OCI-M2 (cell line): ENCODE results near the gene RPL3.
"Not testable (repeated sequence)": the region's sequence is repeated elsewhere in the genome, so short reads cannot be mapped to it uniquely, and the experiment has no call there.

Source experiments
- DNase-seq: peaks from one replicate; lab custom pipeline; 2025; ENCODE audit not compliant: unreplicated experiment; lab: John Stamatoyannopoulos, UW

The RPL3 gene

GRCh38 chr22:39319284-39320022 is at the start of gene RPL3:
TSS of gene RPL3 (minus strand) at chr22:39319623. CDS start at chr22:39319597, 26 bp downstream.
- DNase-seq: no peak

- DNase-seq: no peak
Observed at GRCh38 chr22:39369186-39369585, 49.8 kb upstream of the RPL3 start.

DNA sequence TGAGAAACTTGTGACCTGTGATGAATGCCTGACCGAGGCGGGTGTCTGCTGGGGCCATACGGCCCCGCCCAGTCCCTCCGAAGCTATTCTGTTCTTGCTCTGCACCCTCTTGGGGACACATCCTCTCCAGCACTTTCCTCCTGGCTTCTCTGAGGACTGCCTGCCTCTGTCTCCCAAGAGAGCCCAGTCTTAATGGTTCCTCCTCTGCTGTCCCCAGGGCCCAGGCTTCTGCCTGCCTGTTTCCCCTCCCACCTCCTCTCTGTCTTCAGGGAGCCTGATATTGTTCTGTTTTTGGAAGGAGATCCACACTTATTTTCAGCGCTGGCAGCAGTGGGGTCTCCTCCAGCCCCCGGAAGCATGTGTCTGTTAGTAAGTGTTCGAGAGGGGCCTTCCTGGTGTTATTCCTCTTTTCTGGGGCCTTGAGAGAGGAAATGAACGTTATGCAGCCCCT is 49.1 kb upstream of the RPL3 start:
- DNase-seq: no peak

- DNase-seq: no peak
Observed at GRCh38 chr22:39367035-39367434, 47.6 kb upstream of the RPL3 start.

- no peak for DNase-seq
Observed at GRCh38 chr22:39365492-39365780, 46.0 kb upstream of the RPL3 start.

DNA sequence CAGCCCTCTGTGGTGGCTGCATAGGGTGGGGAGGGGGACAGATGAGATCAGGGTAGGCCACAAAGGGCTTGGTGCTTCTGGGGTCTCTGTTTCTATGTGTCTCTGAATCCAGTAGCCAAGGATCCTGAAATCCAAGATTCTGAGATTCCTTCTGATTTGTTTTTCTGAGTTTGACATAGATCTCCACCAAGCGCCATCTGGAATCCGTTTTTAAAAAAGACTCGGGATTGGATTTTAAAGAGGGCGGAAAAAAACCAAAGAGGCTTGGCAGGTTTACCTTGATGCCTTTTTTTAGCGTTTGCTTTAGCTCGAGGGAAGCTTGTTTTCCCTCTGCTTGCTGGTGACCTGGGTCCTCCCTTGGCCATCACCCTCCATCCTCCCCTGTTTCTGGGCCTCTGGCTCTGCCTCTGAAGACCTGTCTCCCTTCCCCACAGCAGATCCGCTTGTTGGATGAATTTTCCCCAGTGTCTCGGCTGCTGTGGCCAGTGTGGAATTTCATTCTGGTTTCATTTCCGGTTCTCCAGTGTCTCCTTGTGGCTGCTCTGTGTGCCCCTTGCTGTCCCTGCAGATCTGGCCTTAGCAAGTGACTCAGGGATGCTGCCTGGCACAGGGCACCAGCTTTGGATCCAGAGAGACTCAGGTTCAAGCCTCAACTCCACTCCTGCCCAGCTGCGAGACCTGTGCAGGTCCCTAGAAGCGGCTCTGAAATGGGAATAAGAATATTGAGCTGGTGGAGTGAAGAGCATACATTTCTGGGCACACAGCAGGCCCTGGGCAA is 45.5 kb upstream of the RPL3 start:
- DNase-seq: no peak

DNA sequence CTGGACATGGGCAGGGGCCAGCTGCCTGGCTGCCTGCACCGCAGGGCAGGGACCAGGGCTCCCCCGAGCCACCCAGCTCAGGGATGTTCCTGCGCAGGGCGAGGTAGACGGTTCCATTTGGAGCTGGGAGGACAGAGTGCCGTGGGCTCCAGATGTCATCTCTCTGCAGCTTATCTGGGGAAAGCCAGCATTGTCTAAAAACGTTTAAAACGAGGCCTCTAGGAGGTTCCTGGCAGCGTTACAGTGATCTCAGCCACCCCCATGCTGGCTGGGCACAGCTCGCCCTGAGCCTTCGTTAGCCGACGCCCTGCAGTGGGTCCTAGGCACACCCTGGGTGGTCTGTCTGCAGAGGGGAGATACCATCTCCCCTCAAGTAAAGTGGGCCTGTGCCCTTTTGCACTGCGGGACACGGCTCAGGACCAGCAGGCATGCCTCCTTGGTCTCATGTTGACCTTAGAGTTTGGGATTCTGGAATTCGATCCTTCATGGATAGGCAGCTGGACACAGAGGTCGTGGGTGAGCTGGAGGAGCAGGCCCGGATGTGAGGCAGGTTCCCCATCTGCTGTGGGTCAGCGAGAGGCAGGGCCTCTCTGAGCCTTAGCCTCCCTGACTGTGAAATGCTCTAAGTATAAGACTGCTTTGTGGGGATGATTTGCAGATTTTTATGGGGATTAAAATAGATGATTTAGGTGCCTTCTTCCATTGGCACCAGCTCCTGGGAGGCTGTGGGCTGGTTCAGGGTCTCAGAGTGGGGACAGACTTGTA is 44.5 kb upstream of the RPL3 start:
- peak; percentile 37 for DNase-seq

DNA sequence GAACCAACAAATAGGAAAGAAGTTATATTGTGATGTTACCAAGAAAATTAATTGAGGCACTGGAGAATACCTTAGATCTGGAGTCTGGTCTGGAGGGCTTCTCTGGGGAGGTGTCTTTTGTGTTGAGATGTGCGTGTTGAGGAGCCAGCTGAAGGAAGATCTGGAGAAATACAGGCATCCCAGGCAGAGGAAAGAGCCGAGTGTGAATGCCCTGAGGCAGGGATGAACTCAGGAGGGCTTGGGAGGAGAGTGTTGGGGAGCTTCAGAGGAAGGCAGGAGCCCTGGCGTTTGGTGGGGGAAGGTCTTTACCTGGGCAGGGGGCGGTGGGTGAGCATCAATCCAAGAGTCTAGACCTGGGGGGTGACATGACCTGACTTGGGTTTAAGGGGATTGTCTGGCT is 43.5 kb upstream of the RPL3 start:
- DNase-seq: no peak

GRCh38 chr22:39362271-39362670 is 42.8 kb upstream of the RPL3 start:
- no peak for DNase-seq

DNA sequence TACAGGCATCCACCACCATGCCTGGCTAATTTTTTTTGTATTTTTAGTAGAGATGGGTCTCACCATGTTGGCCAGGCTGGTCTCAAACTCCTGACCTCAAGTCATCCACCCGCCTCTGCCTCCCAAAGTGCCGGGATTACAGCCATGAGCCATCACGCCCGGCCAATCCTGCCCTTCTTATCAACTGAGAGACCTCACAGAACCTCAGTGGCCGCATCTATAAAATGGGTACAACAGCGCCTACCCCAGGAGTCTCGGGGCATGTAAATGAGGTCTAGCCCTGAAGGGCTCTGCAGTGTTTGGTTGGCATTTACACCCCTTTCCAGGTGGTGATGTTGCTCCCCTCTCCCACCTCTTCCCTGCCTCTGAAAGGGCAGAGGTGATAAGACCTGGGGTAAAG is 42.1 kb upstream of the RPL3 start:
- no peak for DNase-seq

DNA sequence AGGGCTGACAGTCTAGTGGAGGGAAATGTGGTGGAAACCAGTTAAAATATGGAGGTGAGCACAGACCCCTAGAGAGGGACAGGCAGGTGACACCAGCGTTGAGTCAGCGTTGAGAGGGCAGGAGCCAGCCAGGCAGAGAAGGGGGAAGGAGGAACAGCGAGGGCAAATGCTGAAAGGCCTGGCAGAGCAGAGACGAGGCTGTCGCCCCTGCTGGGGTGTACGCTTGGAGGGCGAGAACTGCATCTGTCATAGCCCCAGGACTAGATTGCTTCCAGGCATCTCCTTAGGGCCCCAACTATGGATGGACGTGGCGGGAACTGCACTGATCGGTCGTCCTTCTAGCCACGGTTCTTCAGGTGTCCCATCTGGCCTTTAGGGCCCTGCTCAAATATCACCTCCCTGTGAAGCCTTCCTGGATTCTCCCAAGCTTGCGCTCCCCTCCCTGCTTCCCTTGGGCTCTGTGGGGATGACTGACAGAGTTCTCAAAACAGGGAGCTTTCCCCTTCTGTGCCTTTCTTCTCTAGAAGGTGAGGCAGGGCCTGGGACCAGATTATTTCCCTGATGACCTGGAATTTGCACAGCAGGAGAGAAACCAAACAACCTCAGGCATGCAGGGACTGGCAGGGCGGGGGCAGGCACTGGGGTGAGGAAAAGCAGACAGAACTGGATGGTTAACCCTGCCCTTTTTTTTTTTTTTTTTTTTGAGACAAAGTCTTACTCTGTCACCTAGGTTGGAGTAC is 41.4 kb upstream of the RPL3 start:
- no peak for DNase-seq

GRCh38 chr22:39360242-39360641 is 40.8 kb upstream of the RPL3 start:
- DNase-seq: no peak

GRCh38 chr22:39359659-39360195 is 40.3 kb upstream of the RPL3 start:
- no peak for DNase-seq

DNA sequence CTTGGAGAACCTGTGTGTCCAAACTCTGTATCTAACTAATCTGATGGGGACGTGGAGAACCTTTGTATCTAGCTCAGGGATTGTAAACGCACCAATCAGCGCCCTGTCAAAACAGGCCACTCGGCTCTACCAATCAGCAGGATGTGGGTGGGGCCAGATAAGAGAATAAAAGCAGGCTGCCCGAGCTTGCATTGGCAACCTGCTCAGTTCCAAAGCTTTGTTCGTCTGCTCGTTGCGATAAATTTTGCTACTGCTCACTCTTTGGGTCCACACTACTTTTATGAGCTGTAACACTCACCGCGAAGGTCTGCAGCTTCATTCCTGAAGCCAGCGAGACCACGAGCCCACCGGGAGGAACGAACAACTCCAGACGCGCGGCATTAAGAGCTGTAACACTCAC is 38.8 kb upstream of the RPL3 start:
- not testable (repeated sequence) for DNase-seq

- DNase-seq: not testable (repeated sequence)
Observed at GRCh38 chr22:39357110-39358108, 38.0 kb upstream of the RPL3 start.

GRCh38 chr22:39356464-39356863 is 37.0 kb upstream of the RPL3 start:
- DNase-seq: no peak

GRCh38 chr22:39355805-39356204 is 36.4 kb upstream of the RPL3 start:
- not testable (repeated sequence) for DNase-seq

DNA sequence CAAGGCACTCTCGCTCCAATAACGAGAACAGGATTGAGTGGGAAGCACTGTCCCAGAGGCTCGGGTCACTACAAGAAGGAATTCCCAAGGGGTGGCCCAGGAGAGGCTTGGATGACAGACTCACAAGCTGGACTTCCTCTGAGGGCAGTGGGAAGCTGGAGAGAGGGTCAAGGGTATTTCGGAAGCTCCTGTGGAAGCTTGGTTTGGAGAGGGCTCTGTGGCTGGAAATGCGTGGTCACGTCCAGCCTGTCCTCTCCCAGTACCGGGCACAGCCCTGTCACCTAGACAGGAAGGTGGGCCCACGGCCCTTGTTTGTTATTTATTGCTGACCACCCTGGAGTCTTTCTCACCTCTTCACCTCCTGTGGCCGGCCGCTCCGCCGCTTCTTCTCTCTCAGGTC is 35.7 kb upstream of the RPL3 start:
- DNase-seq: no peak

DNA sequence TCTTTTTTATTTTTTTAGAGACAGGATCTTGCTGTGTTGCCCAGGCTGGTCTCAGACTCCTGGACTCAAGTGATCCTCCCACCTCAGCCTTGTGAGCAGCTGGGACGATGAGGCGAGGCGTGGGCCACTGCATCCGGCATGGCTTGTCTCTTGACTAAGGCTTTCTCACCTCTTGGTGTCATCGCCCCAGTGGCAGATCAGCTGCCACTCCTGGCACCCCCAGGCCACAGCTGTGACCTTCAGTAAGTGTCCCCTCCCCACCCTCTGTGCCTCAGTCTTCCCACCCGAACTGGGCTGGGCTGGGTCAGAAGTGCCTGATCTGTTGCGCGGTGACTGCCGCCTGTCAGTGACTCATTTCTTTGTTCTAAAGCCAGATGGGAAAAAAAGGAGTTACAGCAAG is 33.9 kb upstream of the RPL3 start:
- DNase-seq: no peak
